Peyer's patch (tissue), 4 donors: Measurements from ENCODE around the gene DESI2.

Source experiments
- CTCF ChIP-seq, 6 experiments: fragments of 450-650 bp in 4 of 6; fragments of 200-600 bp in 2 of 6; sonication (generic) in 1 of 6; IDR thresholded peaks; one replicate each; pipeline ENCODE4 v1.5.1; 2017 to 2019; ENCODE audit warnings: antibody characterized with exemption in 6 of 6, mild to moderate bottlenecking in 3 of 6, moderate library complexity in 1 of 6
- POLR2A ChIP-seq, 2 donors: fragments of 450-650 bp; IDR thresholded peaks; one replicate each; pipeline ENCODE4 v1.5.1; 2017; ENCODE audit warnings: antibody characterized with exemption in 2 of 2, mild to moderate bottlenecking in 2 of 2, moderate library complexity in 2 of 2

- TF ChIP-seq CTCF (IDR thresholded peaks at IDR 0.05) (no peak), POLR2A (IDR thresholded peaks at IDR 0.05) (no peak)
Observed at GRCh38 chr1:244655186-244655585, 2.3 kb downstream of the DESI2 start.
